H1 (cell line): ENCODE results near the gene TINAG. TPM values are rescaled to one million over a fixed set of nuclear protein-coding genes. Genes with fewer than 3 reads are reported as not detected.

ENCODE experiments used
- CTCF ChIA-PET: fragments of 300-600 bp; sonication (Branson Sonifier 250); formaldehyde crosslinking; loops from one replicate; lab custom pipeline; 2021; ENCODE audit not compliant: partially characterized antibody; lab: Charles Lee
- POLR2A ChIA-PET: fragments of 300-600 bp; sonication (Branson Sonifier 250); formaldehyde crosslinking; loops from one replicate; lab custom pipeline; 2021; ENCODE audit warnings: inconsistent platforms; ENCODE audit not compliant: partially characterized antibody; lab: Charles Lee
- DNase-seq, 2 experiments: peaks; one replicate each; pipeline versions ENCODE4 v3.0.0 to v3.0.0-alpha.2; 2010 to 2022; ENCODE audit warnings: low spot score in 2 of 2, low read depth in 1 of 2, mixed read lengths in 1 of 2
- FAIRE-seq: peaks from 2 replicates; lab custom pipeline; 2011; peaks lifted over from hg19 to GRCh38; lab: Jason Lieb, UNC
- H2AFZ ChIP-seq: 2 replicates; pipeline ENCODE4 v1.8.1; 2012; ENCODE audit warnings: low read length, inconsistent platforms
- H2AK5ac ChIP-seq: 2 replicates; pipeline ENCODE4 v1.6.1; 2013; ENCODE audit warnings: low read depth, low read length
- H2BK120ac ChIP-seq: replicated peaks from 2 replicates; pipeline ENCODE3; 2013; ENCODE audit warnings: low read depth, low read length, inconsistent platforms
- H2BK12ac ChIP-seq: 2 replicates; pipeline ENCODE4 v1.6.1; 2013; ENCODE audit warnings: low read depth, low read length
- H2BK15ac ChIP-seq: 2 replicates; pipeline ENCODE4 v1.6.1; 2013; ENCODE audit warnings: low read length
- H2BK20ac ChIP-seq: 2 replicates; pipeline ENCODE4 v1.6.1; 2013; ENCODE audit warnings: low read length
- H2BK5ac ChIP-seq: 2 replicates; pipeline ENCODE4 v1.6.1; 2013; ENCODE audit warnings: low read depth, low read length
- H3K14ac ChIP-seq: 2 replicates; pipeline ENCODE4 v1.6.1; 2013; ENCODE audit warnings: inconsistent platforms; ENCODE audit not compliant: insufficient read length
- H3K18ac ChIP-seq: 2 replicates; pipeline ENCODE4 v1.6.1; 2013; ENCODE audit warnings: low read length; ENCODE audit errors: extremely low read depth
- H3K23ac ChIP-seq: 2 replicates; pipeline ENCODE4 v1.6.1; 2013; ENCODE audit warnings: inconsistent platforms; ENCODE audit not compliant: insufficient read length
- H3K23me2 ChIP-seq: 2 replicates; pipeline ENCODE4 v1.6.1; 2013; ENCODE audit warnings: low read depth, low read length
- H3K27ac ChIP-seq: 2 replicates; pipeline ENCODE4 v1.6.1; 2011; ENCODE audit warnings: low read depth, low read length, inconsistent platforms
- H3K27me3 ChIP-seq, 4 experiments: replicated peaks in 1 of 4; 1 replicate in 1 of 4; 2 replicates in 3 of 4; pipeline versions ENCODE4 v1.6.1 to v1.8.1; 2011 to 2013; ENCODE audit warnings: low read length in 3 of 4, mild to moderate bottlenecking in 3 of 4, inconsistent platforms in 2 of 4, mixed read lengths in 2 of 4, moderate library complexity in 1 of 4; ENCODE audit not compliant: control insufficient read depth in 3 of 4, insufficient read depth in 3 of 4; ENCODE audit errors: extremely low read depth in 1 of 4
- H3K36me3 ChIP-seq, 4 experiments: 2 replicates each; pipeline versions ENCODE4 v1.6.1 to v1.8.1; 2011 to 2013; ENCODE audit warnings: mild to moderate bottlenecking in 4 of 4, low read length in 3 of 4, moderate library complexity in 2 of 4, control low read depth in 1 of 4, inconsistent platforms in 1 of 4; ENCODE audit not compliant: insufficient read depth in 4 of 4, control insufficient read depth in 2 of 4
- H3K4ac ChIP-seq: replicated peaks from 2 replicates; pipeline ENCODE3; 2013; ENCODE audit warnings: low read length, low read depth, mixed read lengths, inconsistent platforms; ENCODE audit not compliant: insufficient read length
- H3K4me1 ChIP-seq, 4 experiments: replicated peaks in 1 of 4; 1 replicate in 1 of 4; 2 replicates in 3 of 4; pipeline versions ENCODE4 v1.6.1 to v1.8.1; 2011 to 2013; ENCODE audit warnings: low read length in 3 of 4, inconsistent platforms in 2 of 4, mixed read lengths in 1 of 4; ENCODE audit not compliant: insufficient read depth in 4 of 4, control insufficient read depth in 3 of 4
- H3K4me2 ChIP-seq, 2 experiments: 2 replicates each; pipeline versions ENCODE4 v1.6.1 to v1.8.1; 2011 to 2013; ENCODE audit warnings: low read depth in 2 of 2, low read length in 2 of 2, control low read depth in 1 of 2, inconsistent platforms in 1 of 2, mild to moderate bottlenecking in 1 of 2; ENCODE audit not compliant: insufficient read depth in 1 of 2
- H3K4me3 ChIP-seq, 4 experiments: fragments of 200-600, 300-600 bp in 1 of 4; sonication (generic), shearing (Covaris generic), sonication (Bioruptor Twin) in 1 of 4; 2 replicates each; pipeline versions ENCODE4 v1.5.1 to v1.8.1; 2011 to 2016; ENCODE audit warnings: low read length in 4 of 4, low read depth in 3 of 4, control low read depth in 2 of 4, inconsistent platforms in 2 of 4, mild to moderate bottlenecking in 2 of 4, mixed read lengths in 1 of 4, moderate library complexity in 1 of 4; ENCODE audit not compliant: insufficient read depth in 2 of 4; ENCODE audit errors: extremely low read depth in 1 of 4
- H3K56ac ChIP-seq: replicated peaks from 2 replicates; pipeline ENCODE3; 2013; ENCODE audit warnings: low read depth, mild to moderate bottlenecking, mixed read lengths, low read length, inconsistent platforms; ENCODE audit not compliant: insufficient read length
- H3K79me1 ChIP-seq: 2 replicates; pipeline ENCODE4 v1.6.1; 2013; ENCODE audit warnings: low read depth, low read length, control low read depth
- H3K79me2 ChIP-seq, 2 experiments: 2 replicates each; pipeline versions ENCODE4 v1.6.1 to v1.8.1; 2012 to 2013; ENCODE audit warnings: low read length in 2 of 2, mild to moderate bottlenecking in 2 of 2, inconsistent platforms in 1 of 2; ENCODE audit not compliant: insufficient read depth in 2 of 2, control insufficient read depth in 1 of 2
- H3K9ac ChIP-seq, 4 experiments: replicated peaks in 1 of 4; 1 replicate in 1 of 4; 2 replicates in 3 of 4; pipeline versions ENCODE4 v1.6.1 to v1.8.1; 2011 to 2013; ENCODE audit warnings: low read depth in 3 of 4, low read length in 3 of 4, control low read depth in 2 of 4, mild to moderate bottlenecking in 2 of 4, moderate library complexity in 2 of 4, inconsistent platforms in 1 of 4; ENCODE audit errors: extremely low read depth in 1 of 4
- H3K9me3 ChIP-seq, 2 experiments: 2 replicates each; pipeline versions ENCODE4 v1.6.1 to v1.8.1; 2012 to 2013; ENCODE audit warnings: mild to moderate bottlenecking in 2 of 2, moderate library complexity in 2 of 2, control low read depth in 1 of 2, inconsistent platforms in 1 of 2, low read depth in 1 of 2, low read length in 1 of 2, mixed read lengths in 1 of 2; ENCODE audit not compliant: insufficient read depth in 2 of 2
- H4K20me1 ChIP-seq, 2 experiments: replicated peaks in 1 of 2; 2 replicates each; pipeline versions ENCODE3 to v1.8.1; 2011 to 2013; ENCODE audit warnings: inconsistent platforms in 2 of 2, low read length in 2 of 2, mild to moderate bottlenecking in 1 of 2; ENCODE audit not compliant: insufficient read depth in 2 of 2, control insufficient read depth in 1 of 2
- H4K5ac ChIP-seq: 2 replicates; pipeline ENCODE4 v1.6.1; 2013; ENCODE audit warnings: low read length, low read depth, mixed read lengths, inconsistent platforms; ENCODE audit not compliant: insufficient read length
- H4K8ac ChIP-seq: 2 replicates; pipeline ENCODE4 v1.8.0; 2013; ENCODE audit warnings: mild to moderate bottlenecking, moderate library complexity, low read length, inconsistent platforms; ENCODE audit not compliant: insufficient read depth; ENCODE audit errors: extremely low read depth
- H4K91ac ChIP-seq: replicated peaks from 2 replicates; pipeline ENCODE3; 2013; ENCODE audit warnings: low read length, mixed read lengths, inconsistent platforms; ENCODE audit not compliant: insufficient read length
- E2F6 ChIP-seq: IDR thresholded peaks from 2 replicates; pipeline ENCODE4 v1.6.1; 2012; ENCODE audit warnings: inconsistent platforms
- EP300 ChIP-seq, 2 experiments: IDR thresholded peaks; 1 replicate in 1 of 2; 2 replicates in 1 of 2; pipeline ENCODE4 v1.6.1; 2011 to 2012; ENCODE audit warnings: low read depth in 2 of 2, low read length in 2 of 2, mild to moderate bottlenecking in 2 of 2, borderline replicate concordance in 1 of 2, inconsistent platforms in 1 of 2, moderate library complexity in 1 of 2
- HDAC2 ChIP-seq, 2 experiments: fragments of 300-600 bp in 1 of 2; sonication (generic) in 1 of 2; IDR thresholded peaks; 2 replicates each; pipeline ENCODE4 v1.6.1; 2011 to 2012; ENCODE audit warnings: low read depth in 2 of 2, low read length in 2 of 2, mild to moderate bottlenecking in 2 of 2, moderate library complexity in 2 of 2, borderline replicate concordance in 1 of 2, inconsistent platforms in 1 of 2
- KDM4A ChIP-seq: IDR thresholded peaks from one replicate; pipeline ENCODE4 v1.7.1; 2012; ENCODE audit warnings: low read depth, mild to moderate bottlenecking, moderate library complexity, low read length, inconsistent platforms; ENCODE audit not compliant: severe bottlenecking
- MAFK ChIP-seq: IDR thresholded peaks from 2 replicates; pipeline ENCODE4 v1.6.1; 2012; ENCODE audit warnings: low read depth, mild to moderate bottlenecking, improper control_type of control experiment, low read length
- TBP ChIP-seq: IDR thresholded peaks from 2 replicates; pipeline ENCODE4 v1.6.1; 2011; ENCODE audit warnings: low read depth, low read length, improper control_type of control experiment
- WGBS, 2 experiments: shearing (Covaris generic) in 1 of 2; methylation state at CpG; one replicate each; pipeline versions ENCODE4 v1.1.6 to v1.1.7; 2013 to 2015; ENCODE audit warnings: low lambda C conversion rate in 2 of 2, mixed read lengths in 2 of 2, inconsistent platforms in 1 of 2, low coverage in 1 of 2, missing lambda C conversion rate in 1 of 2; ENCODE audit not compliant: insufficient replicate concordance in 2 of 2, insufficient coverage in 1 of 2, insufficient read length in 1 of 2; ENCODE audit errors: extremely low coverage in 1 of 2, missing lambda C conversion rate in 1 of 2; 5-methylcytosine and 5-hydroxymethylcytosine counted together
- long read RNA-seq, 2 experiments: library from RNA in 1 of 2; library from capped mRNA in 1 of 2; stranded (forward); transcript quantifications; one replicate each; pipeline ENCODE4 v2.0.0, GENCODE V29; 2021; ENCODE audit warnings: inconsistent platforms in 1 of 2
- polyA minus RNA-seq, 3 experiments: library from RNA; depleted of rRNA, polyadenylated mRNA; stranded (reverse); fragments of >200 nt; gene quantifications; 1 replicate in 2 of 3; 2 replicates in 1 of 3; pipeline ENCODE4 v1.2.3, GENCODE V29; 2011
- polyA plus RNA-seq, 7 experiments: library from polyadenylated mRNA; depleted of rRNA in 3 of 7; stranded (reverse) in 5 of 7; unstranded in 2 of 7; fragments of >200 nt in 5 of 7; fragments of 200-250 nt in 2 of 7; gene quantifications; 1 replicate in 5 of 7; 2 replicates in 1 of 7; 4 replicates in 1 of 7; pipeline versions ENCODE4 v1.2.1 to v1.2.3, GENCODE V29; 2011 to 2013; ENCODE audit warnings: missing spikeins in 2 of 7, mixed read lengths in 2 of 7
- total RNA-seq: library from RNA; stranded (reverse); fragmentation: NEBNext Ultra II Directional; extraction: Animal tissue kit (Norgen Biotek cat#: 25700); gene quantifications from 2 replicates; pipeline ENCODE4 v1.2.1, GENCODE V29; 2021

TINAG gene, protein sequence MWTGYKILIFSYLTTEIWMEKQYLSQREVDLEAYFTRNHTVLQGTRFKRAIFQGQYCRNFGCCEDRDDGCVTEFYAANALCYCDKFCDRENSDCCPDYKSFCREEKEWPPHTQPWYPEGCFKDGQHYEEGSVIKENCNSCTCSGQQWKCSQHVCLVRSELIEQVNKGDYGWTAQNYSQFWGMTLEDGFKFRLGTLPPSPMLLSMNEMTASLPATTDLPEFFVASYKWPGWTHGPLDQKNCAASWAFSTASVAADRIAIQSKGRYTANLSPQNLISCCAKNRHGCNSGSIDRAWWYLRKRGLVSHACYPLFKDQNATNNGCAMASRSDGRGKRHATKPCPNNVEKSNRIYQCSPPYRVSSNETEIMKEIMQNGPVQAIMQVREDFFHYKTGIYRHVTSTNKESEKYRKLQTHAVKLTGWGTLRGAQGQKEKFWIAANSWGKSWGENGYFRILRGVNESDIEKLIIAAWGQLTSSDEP
- not detected in 2 replicates for total RNA-seq
- polyA plus RNA-seq (2011; rRNA removed), result not detected in 2 replicates
- not detected for polyA plus RNA-seq (2011; cell fraction: cytosol; rRNA removed)
- polyA plus RNA-seq (2011; cell fraction: nucleus; rRNA removed), result not detected
- polyA plus RNA-seq (2012, experiment 1 of 2), result not detected in 4 replicates
- polyA plus RNA-seq (2012, experiment 2 of 2), result not detected
- not detected for polyA plus RNA-seq (2013, experiment 1 of 2)
- not detected for polyA plus RNA-seq (2013, experiment 2 of 2)
- polyA minus RNA-seq (2011; rRNA and poly(A)+ RNA removed), result not detected in 2 replicates
- not detected for polyA minus RNA-seq (2011; cell fraction: cytosol; rRNA and poly(A)+ RNA removed)
- not detected for polyA minus RNA-seq (2011; cell fraction: nucleus; rRNA and poly(A)+ RNA removed)
- long read RNA-seq, experiment 1, result 0 reads
- long read RNA-seq, experiment 2, result 0 reads

- CTCF ChIA-PET, result no interaction called here
- Histone ChIP-seq H3K79me2 (no peaks in the 10 kb centered on the region), H3K4me2 (no peak within 1 kb of the TSS), H2BK15ac (no peak within 1 kb of the TSS), H4K5ac (no peak within 1 kb of the TSS), H3K4me1 (no peaks in the 10 kb centered on the region), H2BK5ac (no peak within 1 kb of the TSS), H3K23ac (no peak within 1 kb of the TSS), H3K23me2 (no peaks in the 10 kb centered on the region), H3K36me3 (no peaks in the 10 kb centered on the region), H2BK120ac (no peak within 1 kb of the TSS), H4K8ac (no peak within 1 kb of the TSS), H3K79me1 (no peaks in the 10 kb centered on the region), H3K27me3 (no peaks in the 10 kb centered on the region), H3K27ac (no peak within 1 kb of the TSS), H2BK20ac (no peak within 1 kb of the TSS), H4K91ac (no peak within 1 kb of the TSS), H4K20me1 (no peaks in the 10 kb centered on the region), H3K14ac (no peak within 1 kb of the TSS), H3K9ac (no peak within 1 kb of the TSS), H3K4ac (no peak within 1 kb of the TSS), H3K18ac (no peak within 1 kb of the TSS), H3K56ac (no peak within 1 kb of the TSS), H3K9me3 (no peaks in the 10 kb centered on the region), H3K4me3 (no peak within 1 kb of the TSS), H2AK5ac (no peak within 1 kb of the TSS), H2BK12ac (no peak within 1 kb of the TSS), H2AFZ (peak within 1 kb of the TSS; percentile 75)
- FAIRE-seq (no peak), DNase-seq (no peak)
- POLR2A ChIA-PET, result no interaction called here
- WGBS, 2 experiments, result 88% methylated on average over 10 of the region's 10 CpGs; no CpG with 5 or more reads in 1 of the 2 experiments
- TF ChIP-seq TBP (no peak), EP300 (IDR thresholded peaks at IDR 0.05; ENCODE audit: borderline replicate concordance in 1 of 2, low read depth in 2 of 2, low read length in 2 of 2) (no peak), KDM4A (no peak), E2F6 (no peak), MAFK (no peak), HDAC2 (IDR thresholded peaks at IDR 0.05; ENCODE audit: borderline replicate concordance in 1 of 2, low read depth in 2 of 2, low read length in 2 of 2) (no peak)
These were observed at the start of gene TINAG for GRCh38 chr6:54308289-54308985. TSS of gene TINAG (plus strand) at chr6:54308441. CDS start at chr6:54308551, 110 bp downstream.
